HG02623 (cell line): Measurements from ENCODE around the gene HLCS.

Experiments used
- ATAC-seq: cut with Tn5 transposase; IDR thresholded peaks from one replicate; pipeline ENCODE4 v1.9.1; 2021; ENCODE audit warnings: moderate library complexity; ENCODE audit not compliant: unreplicated experiment

HLCS gene

DNA sequence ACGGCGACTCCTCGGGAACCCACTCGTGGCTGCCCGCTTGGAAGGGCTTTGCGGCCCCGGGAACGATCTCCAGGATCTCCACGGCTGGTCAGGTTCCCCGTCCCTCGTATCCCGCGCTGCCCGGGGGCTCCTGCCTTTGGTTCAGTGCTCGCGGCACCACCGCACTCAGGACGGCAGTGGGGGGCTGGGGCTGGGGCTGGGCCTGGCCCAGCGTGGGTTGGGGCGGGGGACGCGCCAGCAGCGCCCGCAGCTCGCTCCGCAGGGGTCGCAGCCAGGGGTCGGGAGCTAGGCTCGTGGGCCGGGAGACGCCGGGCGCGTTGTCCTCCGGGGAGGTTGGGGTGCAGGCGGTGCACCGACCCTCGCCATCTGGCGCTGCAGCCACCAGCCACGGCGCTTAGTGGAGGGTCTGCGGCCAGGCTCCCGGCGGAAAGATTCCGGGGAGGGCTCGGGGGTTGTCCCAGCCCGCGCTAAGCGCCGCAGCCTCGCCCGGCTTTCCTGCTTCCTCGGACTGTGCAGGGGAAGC is 258.6 kb downstream of the HLCS start:
- ATAC-seq = no peak

DNA sequence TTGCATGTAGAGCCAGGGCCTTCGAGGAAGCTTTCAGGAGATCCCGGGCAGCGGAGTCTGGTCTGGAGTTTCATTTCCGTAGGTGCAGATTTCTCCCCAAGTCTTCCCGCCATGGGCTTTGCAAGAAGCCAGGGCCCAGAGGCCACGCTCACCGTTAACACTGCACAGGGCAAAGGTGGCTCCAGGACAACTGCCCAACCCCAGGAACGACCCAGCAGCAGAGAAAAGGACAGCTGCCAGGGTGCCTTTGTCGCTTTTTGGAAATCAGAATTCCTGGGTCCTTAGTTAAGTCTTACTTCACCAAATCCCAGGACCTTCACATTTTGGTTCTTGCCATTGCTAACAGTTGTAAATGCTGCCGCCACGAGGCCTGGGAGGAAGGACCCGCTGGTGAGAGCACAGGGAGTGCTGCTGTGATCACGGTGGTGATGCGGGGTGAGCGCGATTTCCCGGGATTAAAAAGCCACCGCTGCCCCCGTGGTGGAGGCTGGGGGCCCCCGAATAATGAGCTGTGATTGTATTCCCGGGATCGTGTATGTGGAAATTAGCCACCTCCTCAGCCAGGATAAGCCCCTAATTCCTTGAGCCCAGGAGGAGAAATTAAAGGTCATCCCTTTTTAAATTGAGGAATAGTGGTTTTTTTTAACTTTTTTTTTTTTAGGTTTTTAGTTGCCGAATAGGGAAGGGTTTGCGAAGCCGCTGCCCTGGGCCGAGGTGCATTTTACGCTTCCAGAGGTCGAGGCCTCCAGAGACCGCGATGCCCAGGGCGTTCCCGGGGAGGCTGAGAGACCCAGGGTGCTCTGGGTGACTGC is 259.3 kb downstream of the HLCS start:
- no peak for ATAC-seq

DNA sequence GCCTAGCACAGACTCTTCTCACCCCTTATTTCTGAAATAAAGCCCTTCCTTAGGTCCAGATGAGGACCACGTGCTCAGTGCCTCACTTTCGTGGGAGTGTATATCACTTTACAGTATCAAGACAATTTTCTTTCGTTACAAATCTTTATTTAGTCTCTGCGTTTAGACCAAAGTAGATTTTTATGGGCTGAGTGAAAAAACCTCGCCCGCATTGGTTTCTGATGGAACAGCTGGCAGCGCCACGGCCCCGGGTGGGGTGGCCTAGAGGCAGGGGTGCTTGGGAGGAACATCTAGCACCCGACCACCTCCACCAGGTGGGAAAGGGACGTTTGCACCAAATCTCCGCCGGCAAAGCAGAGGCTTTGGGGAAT is 260.0 kb downstream of the HLCS start:
- ATAC-seq = no peak

DNA sequence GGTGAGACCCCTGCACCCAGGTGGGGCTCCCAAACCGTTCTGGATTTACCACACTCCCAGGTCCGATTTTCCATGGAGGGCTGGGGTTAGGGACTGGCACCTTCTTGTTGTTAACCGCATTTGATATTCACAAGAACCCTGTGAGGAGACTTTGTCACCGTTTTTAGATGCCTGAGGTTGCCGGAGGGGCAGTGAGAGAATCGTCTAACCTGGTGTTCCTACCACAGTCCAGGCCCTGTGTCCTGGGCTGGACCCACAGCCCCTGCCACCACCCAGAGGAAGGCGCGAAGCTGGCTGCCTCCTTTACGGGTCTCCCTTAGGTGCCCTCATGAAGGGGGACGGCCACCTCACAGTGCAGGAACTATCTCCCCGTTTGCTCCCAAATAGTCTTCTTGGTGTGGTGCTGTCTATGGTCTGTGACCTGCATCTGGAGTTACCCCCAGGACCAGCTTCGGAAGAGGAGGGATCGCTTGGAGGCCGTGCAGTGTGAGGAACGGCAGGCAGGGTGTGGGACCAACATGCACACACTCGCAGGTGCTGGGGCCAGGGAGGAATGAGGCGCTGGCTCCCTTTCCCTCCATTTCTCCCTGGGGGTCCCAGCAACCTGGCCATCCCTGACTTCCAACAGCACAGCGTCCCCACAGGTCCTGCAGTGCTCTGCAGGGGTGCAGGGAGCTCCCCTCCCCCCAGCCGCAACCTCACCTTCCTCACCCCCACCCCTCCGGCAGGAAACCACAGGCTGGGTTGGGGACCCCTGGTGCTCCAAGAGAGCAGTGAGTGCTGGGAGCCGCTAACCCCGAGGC is 260.6 kb downstream of the HLCS start:
- no peak for ATAC-seq

DNA sequence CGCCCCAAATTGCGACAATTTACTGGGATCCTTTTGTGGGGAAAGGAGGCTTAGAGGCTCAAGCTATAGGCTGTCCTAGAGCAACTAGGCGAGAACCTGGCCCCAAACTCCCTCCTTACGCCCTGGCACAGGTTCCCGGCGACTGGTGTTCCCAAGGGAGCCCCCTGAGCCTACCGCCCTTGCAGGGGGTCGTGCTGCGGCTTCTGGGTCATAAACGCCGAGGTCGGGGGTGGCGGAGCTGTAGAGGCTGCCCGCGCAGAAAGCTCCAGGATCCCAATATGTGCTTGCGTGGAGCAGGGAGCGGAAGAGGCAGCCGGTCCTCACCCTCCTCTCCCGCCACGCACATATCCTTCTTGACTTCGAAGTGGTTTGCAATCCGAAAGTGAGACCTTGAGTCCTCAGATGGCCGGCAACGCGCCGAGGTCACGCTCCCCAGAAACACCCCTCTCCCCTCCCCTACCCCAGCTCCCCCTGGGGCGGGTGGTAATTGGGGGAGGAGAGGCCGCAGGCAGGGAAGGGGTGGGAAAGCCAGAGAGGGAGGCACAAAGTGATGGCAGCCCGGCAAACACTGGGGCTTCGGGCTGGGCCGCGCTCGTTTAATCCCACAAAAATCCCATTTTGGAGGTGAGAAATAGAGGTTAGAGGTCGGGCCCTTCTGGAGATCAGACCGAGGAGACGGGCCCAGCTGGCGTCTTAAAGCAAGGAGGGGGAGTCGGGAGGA is 261.4 kb downstream of the HLCS start:
- no peak for ATAC-seq

DNA sequence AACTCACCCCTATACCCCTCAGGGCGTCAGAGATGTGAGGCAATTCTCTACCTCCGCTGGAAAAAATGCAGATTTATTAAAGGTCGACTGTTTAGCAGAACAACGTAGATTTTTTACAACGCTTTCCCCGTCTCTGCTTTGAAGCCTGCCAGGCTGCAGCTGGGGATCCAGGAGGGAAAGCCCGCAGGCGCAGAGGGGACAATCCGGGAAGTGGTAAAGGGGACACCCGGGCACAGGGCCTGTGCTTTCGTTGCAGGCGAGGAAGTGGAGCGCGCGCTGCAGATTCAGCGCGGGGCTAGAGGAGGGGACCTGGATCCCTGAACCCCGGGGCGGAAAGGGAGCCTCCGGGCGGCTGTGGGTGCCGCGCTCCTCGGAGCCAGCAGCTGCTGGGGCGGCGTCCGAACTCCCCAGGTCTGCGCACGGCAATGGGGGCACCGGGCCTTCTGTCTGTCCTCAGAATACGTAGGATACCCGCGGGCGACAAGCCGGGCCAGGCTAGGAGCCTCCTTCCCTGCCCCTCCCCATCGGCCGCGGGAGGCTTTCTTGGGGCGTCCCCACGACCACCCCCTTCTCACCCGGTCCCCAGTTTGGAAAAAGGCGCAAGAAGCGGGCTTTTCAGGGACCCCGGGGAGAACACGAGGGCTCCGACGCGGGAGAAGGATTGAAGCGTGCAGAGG is 262.1 kb downstream of the HLCS start:
- no peak for ATAC-seq

DNA sequence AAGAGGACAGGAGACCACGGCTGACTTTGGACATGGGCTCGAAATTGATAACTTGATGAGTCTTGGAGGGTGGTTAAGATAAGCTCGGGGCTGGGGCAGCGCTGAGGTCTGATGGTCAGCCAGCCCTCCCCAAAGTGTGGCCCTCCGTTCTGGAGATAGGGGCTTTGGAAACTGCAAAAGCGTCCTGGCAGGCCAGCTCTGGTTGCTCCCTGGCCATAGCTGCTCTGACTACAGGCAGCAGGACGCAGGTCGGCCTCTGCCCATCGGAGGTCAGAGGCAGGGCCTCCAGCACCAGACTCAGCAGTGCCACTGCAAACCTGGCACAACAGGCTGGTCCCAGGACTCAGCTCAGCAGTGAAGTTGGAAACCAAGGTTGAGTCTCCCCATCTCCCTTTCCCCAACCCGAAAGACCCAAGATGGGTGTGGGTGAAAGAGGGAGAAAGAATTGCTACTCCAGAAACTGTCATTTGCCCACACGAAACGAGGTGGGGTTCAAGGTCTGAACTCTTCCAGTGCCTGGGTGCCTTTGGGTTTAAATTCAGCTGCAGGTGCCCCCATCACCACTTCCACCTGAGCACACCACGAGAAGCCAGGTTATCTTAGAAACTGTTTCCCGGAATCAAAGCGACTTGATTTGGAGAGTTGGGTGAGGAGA is 262.7 kb downstream of the HLCS start:
- no peak for ATAC-seq

DNA sequence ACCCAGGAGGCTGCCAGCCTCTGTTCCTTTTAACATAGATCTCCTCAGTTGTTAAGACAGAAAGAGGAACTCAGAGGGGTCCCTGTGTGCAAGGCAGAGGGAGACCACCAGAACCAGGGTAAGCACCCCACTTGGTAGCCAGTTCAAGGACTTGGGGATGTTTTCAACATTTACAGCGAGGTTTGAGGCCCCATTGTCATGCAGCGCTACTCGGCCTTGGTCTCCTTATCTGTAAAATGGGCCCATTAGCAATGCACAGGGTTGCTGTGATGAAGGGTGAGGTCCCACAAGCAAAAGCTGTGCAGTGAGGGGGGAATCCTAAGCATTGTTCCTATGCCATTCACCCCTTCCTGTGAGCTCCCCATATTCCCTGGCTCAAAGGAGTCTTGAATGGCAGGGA is 263.3 kb downstream of the HLCS start:
- no peak for ATAC-seq

DNA sequence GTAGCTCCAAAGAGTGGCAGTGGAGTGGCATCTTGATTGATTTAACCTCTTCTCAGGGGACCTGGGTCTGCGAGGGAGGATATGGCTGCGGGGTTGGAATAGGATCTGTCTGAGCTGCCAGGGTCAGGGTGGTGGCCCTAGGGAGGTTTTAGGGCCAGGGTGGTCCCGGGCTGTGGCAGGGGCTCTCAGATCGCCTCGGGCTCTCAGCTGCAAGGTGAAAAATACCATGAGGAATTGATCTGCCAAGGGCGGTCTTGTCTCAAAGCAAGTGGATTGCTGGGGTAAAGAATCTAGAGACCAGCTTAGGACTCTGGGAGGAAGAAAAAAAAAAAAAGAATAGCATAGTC is 263.9 kb downstream of the HLCS start:
- no peak for ATAC-seq

DNA sequence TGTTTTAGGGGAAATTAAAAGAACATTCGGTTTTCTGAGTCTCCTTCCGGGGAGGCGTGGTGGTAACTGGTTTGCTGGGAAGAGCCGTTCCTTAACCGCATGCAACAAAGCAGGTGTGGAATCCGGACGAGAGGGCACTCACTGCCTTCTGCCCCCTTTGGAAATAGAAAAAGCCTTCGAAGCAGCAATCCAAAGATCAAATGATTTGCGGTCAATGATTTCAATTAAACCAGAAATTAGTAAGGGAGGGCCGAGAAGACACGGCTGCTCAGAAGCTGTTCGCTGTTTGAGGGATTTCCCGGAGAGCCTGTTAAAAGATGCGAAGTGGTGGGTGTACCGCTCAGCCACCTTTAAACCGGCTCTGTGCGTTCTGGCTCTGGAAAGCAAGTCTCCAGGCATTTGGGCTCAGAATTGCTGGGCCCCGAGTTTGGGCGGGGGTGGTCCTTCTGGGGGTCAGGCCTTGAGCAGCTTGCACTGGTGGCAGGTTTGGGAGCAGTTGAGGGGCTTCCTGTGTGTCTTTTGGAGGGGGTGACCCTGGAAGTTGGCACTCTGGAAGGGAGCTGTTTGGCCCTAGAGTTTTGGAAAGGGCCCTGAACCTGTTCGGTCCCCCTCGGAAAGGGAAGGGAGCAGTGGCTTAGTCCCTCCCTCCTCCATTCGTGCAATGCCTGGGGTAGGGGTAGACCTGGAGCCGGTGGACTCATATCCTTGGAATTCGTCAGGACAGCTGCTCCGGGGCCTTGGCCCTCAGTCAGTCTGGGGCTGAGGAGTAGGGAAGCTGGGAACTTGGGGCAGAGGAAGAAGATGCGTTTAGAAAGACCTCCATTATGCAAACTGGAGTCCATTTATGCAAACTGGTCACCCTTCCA is 264.5 kb downstream of the HLCS start:
- ATAC-seq = no peak

DNA sequence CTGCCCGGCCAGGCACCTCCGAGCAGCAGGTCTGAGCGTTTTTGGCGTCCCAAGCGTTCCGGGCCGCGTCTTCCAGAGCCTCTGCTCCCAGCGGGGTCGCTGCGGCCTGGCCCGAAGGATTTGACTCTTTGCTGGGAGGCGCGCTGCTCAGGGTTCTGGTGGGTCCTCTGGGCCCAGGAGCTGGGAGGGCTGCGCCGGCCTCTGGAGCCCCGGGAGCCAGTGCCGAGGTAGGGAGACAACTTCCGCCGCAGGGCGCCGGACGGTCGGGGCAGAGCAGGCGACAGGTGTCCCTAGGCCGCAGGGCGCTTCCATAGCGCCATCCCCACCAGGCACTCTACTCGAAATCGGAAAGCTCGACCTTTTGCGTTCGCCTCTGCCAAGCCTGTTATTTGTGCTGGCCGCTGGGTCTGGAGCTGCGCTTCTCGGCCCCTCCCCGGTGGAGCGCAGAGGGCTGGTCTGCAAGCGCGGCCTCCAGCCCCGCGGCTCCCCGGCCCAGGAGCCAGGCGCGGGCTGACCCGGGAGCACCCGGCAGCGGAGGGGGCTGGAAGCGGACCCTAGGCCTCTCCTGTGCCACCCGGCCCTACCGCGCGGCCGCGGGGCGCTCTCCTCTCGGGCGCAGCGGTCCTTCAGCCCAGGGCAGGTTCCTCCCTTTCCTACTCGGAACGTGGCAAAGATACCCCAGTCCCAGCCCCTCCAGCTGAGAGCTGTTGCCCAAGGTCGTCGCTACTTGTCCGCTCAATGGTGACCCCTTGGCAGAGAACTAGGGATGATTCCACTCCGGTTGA is 265.3 kb downstream of the HLCS start:
- no peak for ATAC-seq
